Breast epithelium (tissue), 3 donors: ENCODE results near the gene CYP4F12.

Source experiments
- CTCF ChIP-seq, 3 donors: fragments of 450-650 bp; IDR thresholded peaks; one replicate each; pipeline ENCODE4 v1.5.1; 2016 to 2017; ENCODE audit warnings: antibody characterized with exemption in 3 of 3, mild to moderate bottlenecking in 3 of 3, moderate library complexity in 3 of 3
- POLR2A ChIP-seq: fragments of 450-650 bp; IDR thresholded peaks from one replicate; pipeline ENCODE4 v1.6.1; 2016; ENCODE audit warnings: antibody characterized with exemption, mild to moderate bottlenecking, moderate library complexity

GRCh38 chr19:15671891-15672579 lies 852 bp upstream of the CYP4F12 start:
- TF ChIP-seq POLR2A, result no peak
- TF ChIP-seq CTCF (IDR thresholded peaks at IDR 0.05), result no peak
